HG03432 (cell line): ENCODE results near the gene GSN.

Experiments
- ATAC-seq: cut with Tn5 transposase; IDR thresholded peaks from one replicate; pipeline ENCODE4 v1.9.1; 2021; ENCODE audit warnings: mild to moderate bottlenecking, moderate library complexity; ENCODE audit not compliant: unreplicated experiment

The GSN gene

GRCh38 chr9:121267689-121268597, at the start of gene GSN:
GSN (plus strand) TSS chr9:121268162; CDS start chr9:121301972, 33,810 bp downstream.
- peak; percentile 78 for ATAC-seq

- ATAC-seq = no peak
Observed at GRCh38 chr9:121218357-121219027, 49.5 kb upstream of the GSN start.

- ATAC-seq = no peak
Observed at GRCh38 chr9:121219530-121219929, 48.4 kb upstream of the GSN start.

GRCh38 chr9:121220996-121221663, 46.8 kb upstream of the GSN start:
- no peak for ATAC-seq

GRCh38 chr9:121221664-121222055, 46.3 kb upstream of the GSN start:
- no peak for ATAC-seq

DNA sequence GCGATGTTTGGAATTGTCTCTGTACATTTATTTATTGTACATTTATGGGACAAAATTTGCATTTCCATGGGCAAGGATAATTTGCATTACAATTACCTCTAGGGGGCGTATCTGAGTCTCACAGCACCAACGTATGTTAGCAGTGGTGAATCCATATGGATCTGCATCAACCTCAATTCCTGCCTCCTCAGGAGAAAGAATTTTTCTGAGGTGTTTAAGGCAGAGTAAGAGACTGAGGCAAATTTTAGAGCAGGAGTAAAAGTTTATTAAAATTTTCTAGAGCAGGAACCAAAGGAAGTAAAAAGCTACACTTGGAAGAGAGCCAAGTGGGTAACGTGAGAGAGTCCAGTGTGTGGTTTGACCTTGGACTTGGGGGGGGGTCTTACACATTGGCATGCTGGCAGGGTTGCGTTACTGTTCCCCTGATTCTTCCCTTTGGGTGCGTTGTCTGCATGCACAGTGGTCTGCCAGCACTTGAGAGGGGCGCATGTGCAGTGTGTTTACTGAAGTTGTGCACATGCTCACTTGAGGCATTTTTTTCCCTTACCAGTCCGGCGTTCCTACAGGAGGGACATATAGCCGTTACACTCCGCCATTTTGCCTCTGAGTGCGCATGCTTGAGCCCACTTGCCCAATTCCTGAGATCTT, 45.3 kb upstream of the GSN start:
- no peak for ATAC-seq

GRCh38 chr9:121225240-121225639, 42.7 kb upstream of the GSN start:
- ATAC-seq = no peak

GRCh38 chr9:121226175-121226574, 41.8 kb upstream of the GSN start:
- ATAC-seq = no peak

DNA sequence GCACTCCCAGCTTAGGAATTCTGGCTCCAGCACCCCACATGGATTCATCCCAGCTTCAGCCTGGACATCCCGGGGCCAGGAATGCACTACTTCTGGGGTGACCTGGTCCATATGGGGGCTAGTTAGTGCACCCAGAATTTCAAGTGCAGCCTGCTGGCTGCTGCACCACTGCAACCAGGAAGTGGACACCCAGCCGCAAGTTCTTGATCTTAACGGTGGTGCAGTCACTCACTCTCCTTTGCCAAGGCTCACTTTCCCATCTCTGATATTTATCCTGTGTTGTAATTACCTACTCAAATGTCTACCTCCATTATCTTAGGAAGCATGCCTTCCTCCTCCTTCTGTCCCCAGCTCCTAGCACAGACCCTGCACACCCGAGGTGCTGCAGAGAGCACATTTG, 40.1 kb upstream of the GSN start:
- no peak for ATAC-seq

DNA sequence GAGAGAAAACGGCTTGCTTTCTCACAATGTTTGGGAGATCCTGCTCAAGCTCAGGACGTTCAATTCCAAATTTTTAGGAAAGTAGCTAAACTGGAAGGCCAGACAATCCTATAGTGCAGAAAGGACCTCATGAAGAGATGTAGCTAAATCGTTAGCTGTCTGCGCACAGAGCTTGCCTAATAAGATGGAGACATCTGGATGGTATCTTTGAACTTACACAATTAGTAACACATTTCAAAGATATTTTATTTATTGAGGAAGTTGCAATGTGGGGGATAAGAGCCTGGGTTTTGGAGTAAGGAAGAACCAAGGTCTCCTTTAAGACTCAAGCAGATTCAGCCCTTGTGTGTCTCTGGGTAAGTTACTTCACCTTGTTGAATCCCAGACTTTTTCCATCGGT, 37.7 kb upstream of the GSN start:
- no peak for ATAC-seq

- no peak for ATAC-seq
Observed at GRCh38 chr9:121232251-121232650, 35.7 kb upstream of the GSN start.

- no peak for ATAC-seq
Observed at GRCh38 chr9:121233906-121234831, 33.8 kb upstream of the GSN start.

DNA sequence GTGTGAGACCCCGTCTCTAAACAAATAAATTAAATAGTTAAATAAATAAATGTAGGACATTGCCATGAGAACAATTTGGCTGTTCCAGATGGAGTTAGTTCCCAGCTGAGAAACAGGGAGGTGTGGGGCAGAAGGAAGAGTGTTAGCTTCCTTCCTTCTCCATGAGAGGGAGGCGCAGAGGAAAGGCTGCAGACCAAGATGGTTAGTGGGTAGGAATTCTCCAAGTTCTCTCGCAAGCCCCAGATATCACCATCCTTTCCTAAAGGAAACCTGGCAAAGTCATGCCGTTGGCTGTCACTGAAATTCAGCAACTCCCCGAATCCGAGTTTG, 33.2 kb upstream of the GSN start:
- no peak for ATAC-seq

DNA sequence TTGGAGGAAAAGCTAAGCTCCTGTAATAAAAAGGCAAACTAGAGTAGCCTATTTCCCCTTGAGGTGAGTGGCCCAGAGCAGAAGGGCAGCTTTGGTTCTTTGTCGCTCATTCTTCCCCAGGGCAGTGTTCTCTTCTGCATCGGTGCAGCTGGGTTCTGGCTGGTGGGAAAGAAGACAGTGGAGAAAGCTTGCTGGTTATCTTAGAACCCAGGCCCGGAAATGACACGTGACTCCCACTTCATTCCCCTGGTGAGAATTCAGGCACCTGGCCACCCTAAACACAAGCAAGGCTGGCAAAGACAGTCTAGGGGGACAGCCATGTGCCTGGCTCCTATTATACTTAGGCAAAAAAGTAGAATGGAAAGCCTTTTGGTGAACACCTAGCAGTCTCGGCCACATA, 32.5 kb upstream of the GSN start:
- ATAC-seq = no peak

GRCh38 chr9:121237916-121238315, 30.0 kb upstream of the GSN start:
- ATAC-seq = no peak

DNA sequence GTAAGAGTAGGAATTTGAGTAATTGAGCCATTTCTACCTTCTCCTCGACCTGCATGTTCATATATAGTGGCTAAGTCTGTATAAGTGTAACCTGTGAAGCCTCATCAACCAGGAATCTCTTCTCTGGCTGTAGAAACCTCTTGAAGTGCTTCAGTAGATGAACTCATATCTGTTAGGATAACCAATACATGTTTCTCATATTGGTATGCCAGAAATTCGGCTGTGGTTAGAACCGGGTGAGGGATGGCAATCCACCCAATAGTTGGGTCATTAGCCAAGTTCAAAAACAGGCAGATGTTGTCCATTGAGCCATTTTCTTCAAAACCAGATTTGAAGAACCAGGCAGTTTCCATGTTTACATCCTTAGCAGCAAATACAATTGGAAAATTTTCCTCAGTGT, 28.9 kb upstream of the GSN start:
- no peak for ATAC-seq

DNA sequence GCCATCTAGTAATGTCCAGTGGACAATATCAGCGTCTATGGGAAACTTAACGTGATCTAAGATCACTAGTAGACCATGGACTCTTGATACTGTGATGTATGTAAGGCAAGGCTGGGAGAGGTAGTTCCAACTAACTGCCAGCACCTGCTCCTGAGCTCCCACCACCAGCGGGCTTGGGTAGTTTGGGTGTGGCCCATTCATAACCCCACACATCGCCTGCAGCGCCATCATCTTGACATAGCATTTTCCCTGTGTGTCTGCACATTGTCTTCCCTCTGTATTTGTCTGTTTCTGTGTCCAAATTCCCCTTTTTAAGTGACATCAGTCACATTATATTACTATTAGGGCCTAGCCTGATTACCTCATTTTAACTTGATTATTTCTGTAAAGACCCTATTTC, 28.1 kb upstream of the GSN start:
- ATAC-seq = no peak

DNA sequence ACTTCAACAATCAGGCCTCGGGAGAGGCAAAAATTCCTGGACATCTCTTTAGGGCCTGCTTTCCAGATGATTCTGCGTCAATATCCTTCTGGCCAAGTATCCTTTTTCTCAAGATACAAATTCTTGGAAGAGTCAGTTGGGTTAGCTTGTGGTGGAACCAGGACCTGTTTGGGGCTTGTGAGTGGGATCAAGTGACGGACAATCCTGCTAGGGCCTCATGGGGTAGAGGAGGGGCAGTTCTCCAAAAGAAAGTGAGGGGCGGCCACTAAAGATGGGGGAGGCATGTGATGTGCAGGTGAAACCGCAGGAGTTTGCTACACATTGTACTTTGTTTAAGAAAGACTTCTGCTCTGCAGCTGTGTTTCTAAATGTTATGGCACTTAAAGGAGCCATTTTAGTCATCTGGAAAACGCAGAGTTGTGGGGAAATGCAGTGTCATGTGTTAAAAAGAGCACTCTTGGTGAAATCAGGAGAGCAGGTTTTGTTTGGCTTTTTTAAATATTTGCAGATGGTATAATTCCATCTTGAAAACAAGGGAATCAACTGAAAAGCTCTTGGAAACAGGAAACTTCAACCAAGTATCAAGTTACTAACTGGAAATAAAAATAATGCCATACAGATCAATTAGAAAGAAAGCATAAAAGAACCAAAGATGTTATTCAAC, 27.4 kb upstream of the GSN start:
- ATAC-seq = no peak

GRCh38 chr9:121242219-121242958, 25.6 kb upstream of the GSN start:
- ATAC-seq = no peak
